ENCODE measurements around the gene HOXB5. TPM values are rescaled to one million over a fixed set of nuclear protein-coding genes. Genes with fewer than 3 reads are reported as not detected.

The HOXB5 gene
- polyA plus RNA-seq, 2 donors, result 0.09 to 0.10 TPM

GRCh38 chr17:48556229-48556575 is 37.4 kb downstream of the HOXB5 start:
- Histone ChIP-seq H3K27me3 (ENCODE audit: control insufficient read depth in 1 of 2, insufficient read depth in 2 of 2, low read length in 2 of 2) (no peaks in the 10 kb centered on the region), H3K4me3 (ENCODE audit: low read depth in 1 of 2, low read length in 2 of 2) (peak overlapping the region in 1 of 2 donors; percentile 55), H3K36me3 (ENCODE audit: control insufficient read depth in 2 of 2, insufficient read depth in 2 of 2, low read length in 1 of 2) (no peaks in the 10 kb centered on the region), H3K4me1 (ENCODE audit: control insufficient read depth in 2 of 2, insufficient read depth in 2 of 2, low read length in 1 of 2) (peaks cover 7 to 10% of the 10 kb centered on the region in 2 donors), H3K27ac (ENCODE audit: low read depth in 2 of 2, low read length in 1 of 2) (peak overlapping the region; percentile 89 to 91), H3K9me3 (ENCODE audit: control insufficient read depth in 2 of 2, insufficient read depth in 1 of 2, low read depth in 1 of 2, low read length in 1 of 2) (no peaks in the 10 kb centered on the region)
- 51 to 62% methylated on average over 5 of the region's 5 CpGs for WGBS, 2 donors

GRCh38 chr17:48555258-48556228 is 38.0 kb downstream of the HOXB5 start:
- 10 to 22% methylated on average over 23 to 36 of the region's 36 CpGs for WGBS, 2 donors
- H3K27me3 ChIP-seq (ENCODE audit: control insufficient read depth in 1 of 2, insufficient read depth in 2 of 2, low read length in 2 of 2), result no peaks in the 10 kb centered on the region
- H3K4me3 ChIP-seq (ENCODE audit: low read depth in 1 of 2, low read length in 2 of 2), result peak overlapping the region; percentile 9 to 55
- peaks cover 0 to 3% of the 10 kb centered on the region in 2 donors for H3K36me3 ChIP-seq (ENCODE audit: control insufficient read depth in 2 of 2, insufficient read depth in 2 of 2, low read length in 1 of 2)
- H3K9me3 ChIP-seq (ENCODE audit: control insufficient read depth in 2 of 2, insufficient read depth in 1 of 2, low read depth in 1 of 2, low read length in 1 of 2), result no peaks in the 10 kb centered on the region
- peak overlapping the region; percentile 91 for H3K27ac ChIP-seq (ENCODE audit: low read depth in 2 of 2, low read length in 1 of 2)
- H3K4me1 ChIP-seq (ENCODE audit: control insufficient read depth in 2 of 2, insufficient read depth in 2 of 2, low read length in 1 of 2), result peaks cover 7 to 8% of the 10 kb centered on the region in 2 donors

GRCh38 chr17:48554412-48555257 is 38.9 kb downstream of the HOXB5 start:
- Histone ChIP-seq H3K27ac (ENCODE audit: low read depth in 2 of 2, low read length in 1 of 2) (peak overlapping the region; percentile 91), H3K4me1 (ENCODE audit: control insufficient read depth in 2 of 2, insufficient read depth in 2 of 2, low read length in 1 of 2) (peaks cover 3 to 4% of the 10 kb centered on the region in 2 donors), H3K4me3 (ENCODE audit: low read depth in 1 of 2, low read length in 2 of 2) (peak overlapping the region; percentile 43 to 55), H3K27me3 (ENCODE audit: control insufficient read depth in 1 of 2, insufficient read depth in 2 of 2, low read length in 2 of 2) (no peaks in the 10 kb centered on the region), H3K9me3 (ENCODE audit: control insufficient read depth in 2 of 2, insufficient read depth in 1 of 2, low read depth in 1 of 2, low read length in 1 of 2) (no peaks in the 10 kb centered on the region), H3K36me3 (ENCODE audit: control insufficient read depth in 2 of 2, insufficient read depth in 2 of 2, low read length in 1 of 2) (peaks cover 0 to 6% of the 10 kb centered on the region in 2 donors)
- WGBS, 2 donors, result 36 to 41% methylated on average over 44 of the region's 44 CpGs

- no peaks in the 10 kb centered on the region for H3K9me3 ChIP-seq (ENCODE audit: control insufficient read depth in 2 of 2, insufficient read depth in 1 of 2, low read depth in 1 of 2, low read length in 1 of 2)
- no peaks in the 10 kb centered on the region for H3K27me3 ChIP-seq (ENCODE audit: control insufficient read depth in 1 of 2, insufficient read depth in 2 of 2, low read length in 2 of 2)
- H3K4me3 ChIP-seq (ENCODE audit: low read depth in 1 of 2, low read length in 2 of 2), result peak overlapping the region in 1 of 2 donors; percentile 55
- peaks cover 3 to 4% of the 10 kb centered on the region in 2 donors for H3K4me1 ChIP-seq (ENCODE audit: control insufficient read depth in 2 of 2, insufficient read depth in 2 of 2, low read length in 1 of 2)
- 39 to 54% methylated on average over 1 of the region's 1 CpG for WGBS, 2 donors
- H3K36me3 ChIP-seq (ENCODE audit: control insufficient read depth in 2 of 2, insufficient read depth in 2 of 2, low read length in 1 of 2), result peaks cover 0 to 6% of the 10 kb centered on the region in 2 donors
- peak overlapping the region; percentile 44 to 91 for H3K27ac ChIP-seq (ENCODE audit: low read depth in 2 of 2, low read length in 1 of 2)
These were observed 39.8 kb downstream of the HOXB5 start for GRCh38 chr17:48553826-48554225.

- H3K9me3 ChIP-seq (ENCODE audit: control insufficient read depth in 2 of 2, insufficient read depth in 1 of 2, low read depth in 1 of 2, low read length in 1 of 2), result no peaks in the 10 kb centered on the region
- H3K27me3 ChIP-seq (ENCODE audit: control insufficient read depth in 1 of 2, insufficient read depth in 2 of 2, low read length in 2 of 2), result no peaks in the 10 kb centered on the region
- H3K4me3 ChIP-seq (ENCODE audit: low read depth in 1 of 2, low read length in 2 of 2), result no peak overlapping the region
- H3K27ac ChIP-seq (ENCODE audit: low read depth in 2 of 2, low read length in 1 of 2), result peak overlapping the region; percentile 14 to 76
- WGBS, 2 donors, result 45 to 46% methylated on average over 5 of the region's 5 CpGs
- H3K36me3 ChIP-seq (ENCODE audit: control insufficient read depth in 2 of 2, insufficient read depth in 2 of 2, low read length in 1 of 2), result peaks cover 0 to 6% of the 10 kb centered on the region in 2 donors
- peaks cover 3 to 4% of the 10 kb centered on the region in 2 donors for H3K4me1 ChIP-seq (ENCODE audit: control insufficient read depth in 2 of 2, insufficient read depth in 2 of 2, low read length in 1 of 2)
These were observed 40.4 kb downstream of the HOXB5 start for GRCh38 chr17:48553190-48553547.

GRCh38 chr17:48552466-48553189 is 41.0 kb downstream of the HOXB5 start:
- 35 to 52% methylated on average over 8 to 11 of the region's 11 CpGs for WGBS, 2 donors
- Histone ChIP-seq H3K36me3 (ENCODE audit: control insufficient read depth in 2 of 2, insufficient read depth in 2 of 2, low read length in 1 of 2) (peaks cover 0 to 6% of the 10 kb centered on the region in 2 donors), H3K27me3 (ENCODE audit: control insufficient read depth in 1 of 2, insufficient read depth in 2 of 2, low read length in 2 of 2) (no peaks in the 10 kb centered on the region), H3K4me3 (ENCODE audit: low read depth in 1 of 2, low read length in 2 of 2) (no peak overlapping the region), H3K27ac (ENCODE audit: low read depth in 2 of 2, low read length in 1 of 2) (peak overlapping the region; percentile 72 to 76), H3K4me1 (ENCODE audit: control insufficient read depth in 2 of 2, insufficient read depth in 2 of 2, low read length in 1 of 2) (peaks cover 3 to 4% of the 10 kb centered on the region in 2 donors), H3K9me3 (ENCODE audit: control insufficient read depth in 2 of 2, insufficient read depth in 1 of 2, low read depth in 1 of 2, low read length in 1 of 2) (no peaks in the 10 kb centered on the region)

- Histone ChIP-seq H3K9me3 (ENCODE audit: control insufficient read depth in 2 of 2, insufficient read depth in 1 of 2, low read depth in 1 of 2, low read length in 1 of 2) (no peaks in the 10 kb centered on the region), H3K4me3 (ENCODE audit: low read depth in 1 of 2, low read length in 2 of 2) (peak overlapping the region in 1 of 2 donors; percentile 22), H3K36me3 (ENCODE audit: control insufficient read depth in 2 of 2, insufficient read depth in 2 of 2, low read length in 1 of 2) (peaks cover 0 to 6% of the 10 kb centered on the region in 2 donors), H3K27me3 (ENCODE audit: control insufficient read depth in 1 of 2, insufficient read depth in 2 of 2, low read length in 2 of 2) (no peaks in the 10 kb centered on the region), H3K27ac (ENCODE audit: low read depth in 2 of 2, low read length in 1 of 2) (peak overlapping the region; percentile 72), H3K4me1 (ENCODE audit: control insufficient read depth in 2 of 2, insufficient read depth in 2 of 2, low read length in 1 of 2) (peaks cover 0 to 3% of the 10 kb centered on the region in 2 donors)
- WGBS, 2 donors, result 49 to 57% methylated on average over 47 of the region's 47 CpGs
These were observed 41.7 kb downstream of the HOXB5 start for GRCh38 chr17:48551596-48552465.

GRCh38 chr17:48551214-48551555 is 42.4 kb downstream of the HOXB5 start:
- Histone ChIP-seq H3K4me1 (ENCODE audit: control insufficient read depth in 2 of 2, insufficient read depth in 2 of 2, low read length in 1 of 2) (peaks cover 0 to 3% of the 10 kb centered on the region in 2 donors), H3K27me3 (ENCODE audit: control insufficient read depth in 1 of 2, insufficient read depth in 2 of 2, low read length in 2 of 2) (no peaks in the 10 kb centered on the region), H3K9me3 (ENCODE audit: control insufficient read depth in 2 of 2, insufficient read depth in 1 of 2, low read depth in 1 of 2, low read length in 1 of 2) (no peaks in the 10 kb centered on the region), H3K36me3 (ENCODE audit: control insufficient read depth in 2 of 2, insufficient read depth in 2 of 2, low read length in 1 of 2) (peaks cover 0 to 6% of the 10 kb centered on the region in 2 donors), H3K4me3 (ENCODE audit: low read depth in 1 of 2, low read length in 2 of 2) (peak overlapping the region in 1 of 2 donors; percentile 22), H3K27ac (ENCODE audit: low read depth in 2 of 2, low read length in 1 of 2) (peak overlapping the region; percentile 72)
- 56 to 59% methylated on average over 19 of the region's 19 CpGs for WGBS, 2 donors
